DND-41 (cell line): ENCODE measurements around the gene TMEM135.

Source experiments
- EZH2 ChIP-seq: IDR thresholded peaks from 3 replicates; pipeline ENCODE4 v1.6.1; 2012; ENCODE audit warnings: borderline replicate concordance, low read depth, mild to moderate bottlenecking, moderate library complexity, low read length, inconsistent platforms; ENCODE audit not compliant: severe bottlenecking
- TF ChIP-seq, protein P1 (sequence below): IDR thresholded peaks from 2 replicates; pipeline ENCODE4 v1.5.1; 2012; ENCODE audit warnings: borderline replicate concordance, low read length, moderate library complexity, mild to moderate bottlenecking; ENCODE audit not compliant: poor library complexity, severe bottlenecking; ENCODE audit errors: extremely low read depth

DNA sequence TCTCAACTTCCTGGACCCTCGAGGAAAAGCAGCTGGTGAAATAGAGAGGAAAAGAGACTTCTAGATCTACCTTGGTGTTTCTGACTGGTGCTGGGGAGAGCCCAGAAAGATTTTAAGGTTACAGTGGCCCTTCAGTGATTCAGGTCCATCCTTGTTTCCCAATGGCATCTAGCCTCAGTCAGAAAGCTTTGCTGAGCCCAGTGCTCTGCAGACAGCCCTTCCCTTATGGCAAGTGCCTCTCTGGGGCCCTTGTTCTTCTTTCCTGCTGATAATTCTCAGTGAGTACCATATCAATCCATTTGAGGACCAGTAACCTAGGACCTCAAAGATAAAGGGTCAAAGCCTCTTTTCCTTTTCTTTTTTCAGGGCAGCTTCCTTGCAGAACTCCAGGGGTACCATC, 25.1 kb upstream of the TMEM135 start:
- TF ChIP-seq, protein P1, sequence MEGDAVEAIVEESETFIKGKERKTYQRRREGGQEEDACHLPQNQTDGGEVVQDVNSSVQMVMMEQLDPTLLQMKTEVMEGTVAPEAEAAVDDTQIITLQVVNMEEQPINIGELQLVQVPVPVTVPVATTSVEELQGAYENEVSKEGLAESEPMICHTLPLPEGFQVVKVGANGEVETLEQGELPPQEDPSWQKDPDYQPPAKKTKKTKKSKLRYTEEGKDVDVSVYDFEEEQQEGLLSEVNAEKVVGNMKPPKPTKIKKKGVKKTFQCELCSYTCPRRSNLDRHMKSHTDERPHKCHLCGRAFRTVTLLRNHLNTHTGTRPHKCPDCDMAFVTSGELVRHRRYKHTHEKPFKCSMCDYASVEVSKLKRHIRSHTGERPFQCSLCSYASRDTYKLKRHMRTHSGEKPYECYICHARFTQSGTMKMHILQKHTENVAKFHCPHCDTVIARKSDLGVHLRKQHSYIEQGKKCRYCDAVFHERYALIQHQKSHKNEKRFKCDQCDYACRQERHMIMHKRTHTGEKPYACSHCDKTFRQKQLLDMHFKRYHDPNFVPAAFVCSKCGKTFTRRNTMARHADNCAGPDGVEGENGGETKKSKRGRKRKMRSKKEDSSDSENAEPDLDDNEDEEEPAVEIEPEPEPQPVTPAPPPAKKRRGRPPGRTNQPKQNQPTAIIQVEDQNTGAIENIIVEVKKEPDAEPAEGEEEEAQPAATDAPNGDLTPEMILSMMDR = no peak
- no peak for TF ChIP-seq EZH2
